OCI-LY7 (cell line): ENCODE measurements around the gene KCMF1. TPM values are rescaled to one million over a fixed set of nuclear protein-coding genes. Genes with fewer than 3 reads are reported as not detected.
A peak's percentile ranks its signal among the peaks of the same experiment; 100 is the strongest.

Experiments
- BruUV-seq: library from RNA; stranded (reverse); fragments of 400-500 nt; replicated peaks from 2 replicates; lab custom pipeline; 2021; lab: Mats Ljungman, UMichigan
- CTCF ChIA-PET: fragments of 300-600 bp; sonication (Branson Sonifier 250); formaldehyde crosslinking; loops from one replicate; lab custom pipeline; 2022; ENCODE audit warnings: antibody characterized with exemption; ENCODE audit not compliant: unreplicated experiment; lab: Charles Lee
- POLR2A ChIA-PET: fragments of 300-600 bp; sonication (Branson Sonifier 250); formaldehyde crosslinking; loops from one replicate; lab custom pipeline; 2022; ENCODE audit warnings: antibody characterized with exemption; lab: Charles Lee
- DNase-seq: peaks from one replicate; pipeline ENCODE4 v3.0.0-alpha.2; 2015; ENCODE audit warnings: low spot score
- H2AFZ ChIP-seq: fragments of 200-600 bp; sonication (generic), shearing (Covaris generic); 2 replicates; pipeline ENCODE4 v1.6.1; 2014; ENCODE audit warnings: mild to moderate bottlenecking, antibody characterized with exemption, low read length, moderate library complexity
- H3K27ac ChIP-seq: fragments of 200-600 bp; sonication (generic); 2 replicates; pipeline ENCODE4 v1.5.1; 2014; ENCODE audit warnings: mixed run types, low read depth, mild to moderate bottlenecking, moderate library complexity, low read length, inconsistent platforms; ENCODE audit not compliant: poor library complexity, severe bottlenecking
- H3K36me3 ChIP-seq: fragments of 200-600 bp; sonication (generic); 2 replicates; pipeline ENCODE4 v1.6.1; 2014; ENCODE audit warnings: mild to moderate bottlenecking, antibody characterized with exemption, low read length, moderate library complexity, mixed read lengths; ENCODE audit not compliant: insufficient read depth
- H3K4me1 ChIP-seq: fragments of 200-600 bp; sonication (generic); 2 replicates; pipeline ENCODE4 v1.5.1; 2014; ENCODE audit warnings: mild to moderate bottlenecking, low read length; ENCODE audit not compliant: insufficient read depth, poor library complexity, severe bottlenecking
- H3K4me2 ChIP-seq: fragments of 200-600 bp; sonication (generic); 2 replicates; pipeline ENCODE4 v1.6.1; 2014; ENCODE audit warnings: mild to moderate bottlenecking, low read length
- H3K4me3 ChIP-seq: fragments of 200-600 bp; sonication (generic); 2 replicates; pipeline ENCODE4 v1.5.1; 2014; ENCODE audit warnings: mild to moderate bottlenecking, low read depth, low read length; ENCODE audit not compliant: poor library complexity, severe bottlenecking
- H3K79me2 ChIP-seq: fragments of 200-600 bp; sonication (generic); 2 replicates; pipeline ENCODE4 v1.6.1; 2016; ENCODE audit warnings: low read depth, mild to moderate bottlenecking, low read length, moderate library complexity, mixed read lengths; ENCODE audit not compliant: insufficient read depth
- H3K9me2 ChIP-seq: fragments of 200-600 bp; sonication (generic); 2 replicates; pipeline ENCODE4 v1.6.1; 2016; ENCODE audit warnings: mild to moderate bottlenecking, low read length, mixed read lengths; ENCODE audit not compliant: insufficient read depth
- H3K9me3 ChIP-seq: fragments of 200-600 bp; sonication (generic); 2 replicates; pipeline ENCODE4 v1.6.1; 2014; ENCODE audit warnings: mild to moderate bottlenecking, mixed run types, low read length, mixed read lengths
- H4K20me1 ChIP-seq: fragments of 200-600 bp; sonication (generic); 2 replicates; pipeline ENCODE4 v1.6.1; 2014; ENCODE audit warnings: mild to moderate bottlenecking, antibody characterized with exemption, low read length, moderate library complexity, mixed read lengths; ENCODE audit not compliant: insufficient read depth
- CTCF ChIP-seq: fragments of 200-600 bp; sonication (generic); conservative IDR thresholded peaks from 2 replicates; pipeline ENCODE4 v1.5.1; 2014; ENCODE audit warnings: mild to moderate bottlenecking, antibody characterized with exemption, low read length, moderate library complexity, mixed read lengths
- EZH2phosphoT487 ChIP-seq: fragments of 200-600 bp; sonication (generic); IDR thresholded peaks from 2 replicates; pipeline ENCODE4 v1.6.1; 2018; ENCODE audit warnings: low read depth, borderline replicate concordance, mild to moderate bottlenecking, mixed run types, antibody characterized with exemption, low read length, moderate library complexity, mixed read lengths
- intact Hi-C: fragments of 100-400 bp; cut with micrococcal nuclease; formaldehyde crosslinking; loops from one replicate; pipeline ENCODE4 v1.10.0; 2022; ENCODE audit not compliant: unreplicated experiment
- total RNA-seq, 2 experiments: library from RNA; depleted of rRNA in 1 of 2; stranded (reverse); fragments of >200 nt in 1 of 2; shearing (Covaris generic) in 1 of 2; gene quantifications; 2 replicates each; pipeline ENCODE4 v1.2.3, GENCODE V29; 2014 to 2022

KCMF1 gene
- total RNA-seq, 2 experiments from 2014 or later: 42.2 to 95.1 TPM

- Histone ChIP-seq H3K9me3 (no peaks in the 10 kb centered on the region), H2AFZ (peak overlapping the region; percentile 81), H3K27ac (peak overlapping the region; percentile 75), H3K4me2 (peak overlapping the region; percentile 67), H4K20me1 (no peaks in the 10 kb centered on the region), H3K36me3 (0 out of 2 replicates have a peak, but pooled peaks cover 4% of the 10 kb centered on the region), H3K9me2 (no peaks in the 10 kb centered on the region), H3K4me3 (no peak overlapping the region), H3K4me1 (peaks cover 39% of the 10 kb centered on the region), H3K79me2 (no peaks in the 10 kb centered on the region)
- DNase-seq: no peak
- TF ChIP-seq EZH2phosphoT487 (no peak), CTCF (no peak)
- intact Hi-C loops: no loop called here
- POLR2A ChIA-PET: interaction anchor here (0.6 to 10.8 kb wide), 13 partner anchors 9 to 472 kb away, joined by 3 to 107 read pairs (median 4); partner anchors contain the start of gene KCMF1
- CTCF ChIA-PET: interaction anchor here (1.1 to 2.5 kb wide), 2 partner anchors 21 to 24 kb away, joined by 3 to 30 read pairs; partner anchors contain the start of gene KCMF1
- no TSS peak for BruUV-seq
These were observed 23.9 kb upstream of the KCMF1 start for GRCh38 chr2:84947010-84947593.

DNA sequence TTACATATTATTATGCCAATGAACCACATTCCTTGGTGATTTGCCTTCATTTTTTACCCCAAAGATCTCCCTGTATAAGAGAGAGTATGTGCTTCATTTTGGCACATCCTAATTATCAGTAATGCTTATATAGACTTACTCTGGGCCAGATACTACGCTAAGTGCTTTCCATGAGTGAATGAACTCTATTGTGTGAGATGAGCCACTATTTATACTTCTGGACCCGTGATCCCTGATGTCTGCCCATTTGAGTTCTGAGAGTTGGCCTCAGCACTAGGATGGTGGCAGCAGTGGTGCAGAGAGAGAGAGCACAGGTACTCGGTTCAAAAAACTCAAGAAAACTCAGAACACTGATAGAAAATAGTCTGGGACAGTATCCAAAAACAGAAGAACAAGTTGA lies 17.4 kb upstream of the KCMF1 start:
- no peaks in the 10 kb centered on the region for H3K9me2 ChIP-seq
- no peaks in the 10 kb centered on the region for H4K20me1 ChIP-seq
- DNase-seq: no peak
- H3K79me2 ChIP-seq: no peaks in the 10 kb centered on the region
- CTCF ChIA-PET: no interaction called here
- no peak overlapping the region for H2AFZ ChIP-seq
- no TSS peak for BruUV-seq
- H3K4me1 ChIP-seq: no peaks in the 10 kb centered on the region
- H3K4me3 ChIP-seq: no peak overlapping the region
- TF ChIP-seq EZH2phosphoT487: no peak
- no peak for TF ChIP-seq CTCF
- intact Hi-C loops: no loop called here
- H3K9me3 ChIP-seq: no peaks in the 10 kb centered on the region
- H3K4me2 ChIP-seq: no peak overlapping the region
- no peaks in the 10 kb centered on the region for H3K36me3 ChIP-seq
- H3K27ac ChIP-seq: no peak overlapping the region
- POLR2A ChIA-PET: interaction anchor here (1.3 to 1.9 kb wide), 2 partner anchors 9 to 17 kb away, joined by 3 to 5 read pairs; partner anchors contain the start of gene KCMF1

GRCh38 chr2:84954329-84954728 lies 16.6 kb upstream of the KCMF1 start:
- Histone ChIP-seq H3K36me3 (no peaks in the 10 kb centered on the region), H3K79me2 (no peaks in the 10 kb centered on the region), H3K4me1 (no peaks in the 10 kb centered on the region), H3K9me2 (no peaks in the 10 kb centered on the region), H3K27ac (no peak overlapping the region), H3K9me3 (no peaks in the 10 kb centered on the region), H2AFZ (no peak overlapping the region), H3K4me3 (no peak overlapping the region), H3K4me2 (no peak overlapping the region), H4K20me1 (no peaks in the 10 kb centered on the region)
- POLR2A ChIA-PET: interaction anchor here (0.7 to 1.9 kb wide), 4 partner anchors 8 to 17 kb away, joined by 3 to 6 read pairs (median 4); partner anchors contain the start of gene KCMF1
- TF ChIP-seq EZH2phosphoT487: no peak
- no peak for TF ChIP-seq CTCF
- CTCF ChIA-PET: no interaction called here
- intact Hi-C loops: no loop called here
- no TSS peak for BruUV-seq
- DNase-seq: no peak
